B cell (primary cell): ENCODE measurements around the gene ZNF334. TPM values are rescaled to one million over a fixed set of nuclear protein-coding genes. Genes with fewer than 3 reads are reported as not detected.

Source experiments
- ATAC-seq: fragments of 200-7000 bp; cut with Tn5 transposase; one replicate; pipeline ENCODE4 v1.10.0; 2021; ENCODE audit warnings: low read depth, mild to moderate bottlenecking, moderate number of reproducible peaks, moderate library complexity
- CTCF ChIA-PET: fragments of 350-600 bp; sonication (Branson Sonifier 250); formaldehyde crosslinking; loops from one replicate; lab custom pipeline; 2021; ENCODE audit warnings: antibody characterized with exemption, inconsistent platforms; lab: Charles Lee
- POLR2A ChIA-PET: fragments of 350-600 bp; sonication (Branson Sonifier 250); formaldehyde crosslinking; loops from one replicate; lab custom pipeline; 2021; ENCODE audit warnings: antibody characterized with exemption; lab: Charles Lee
- DNase-seq: peaks from one replicate; pipeline ENCODE4 v3.0.0; 2013
- H2AFZ ChIP-seq: 2 replicates; pipeline ENCODE4 v1.6.1; 2012; ENCODE audit warnings: mild to moderate bottlenecking, low read depth, low read length; ENCODE audit not compliant: insufficient read depth, poor library complexity, severe bottlenecking
- H3K27ac ChIP-seq, 2 donors: 1 replicate in 1 of 2; 2 replicates in 1 of 2; pipeline ENCODE4 v1.5.1; 2012 to 2013; ENCODE audit warnings: low read length in 2 of 2, mild to moderate bottlenecking in 2 of 2, moderate library complexity in 1 of 2
- H3K27me3 ChIP-seq, 4 experiments: fragments of 200-600 bp in 1 of 4; sonication (generic) in 1 of 4; replicated peaks in 1 of 4; 1 replicate in 2 of 4; 2 replicates in 2 of 4; pipeline versions ENCODE4 v1.6.1 to v1.7.0; 2013 to 2016; ENCODE audit warnings: low read length in 3 of 4, mild to moderate bottlenecking in 2 of 4, mixed read lengths in 1 of 4, moderate library complexity in 1 of 4; ENCODE audit not compliant: insufficient read depth in 4 of 4, control insufficient read depth in 3 of 4; ENCODE audit errors: control extremely low read depth in 1 of 4
- H3K36me3 ChIP-seq, 2 experiments: replicated peaks in 1 of 2; 1 replicate in 1 of 2; 2 replicates in 1 of 2; pipeline versions ENCODE4 v1.6.1 to v1.7.1; 2013; ENCODE audit warnings: low read length in 1 of 2; ENCODE audit not compliant: insufficient read depth in 2 of 2, control insufficient read depth in 1 of 2; ENCODE audit errors: control extremely low read depth in 1 of 2, extremely low read depth in 1 of 2
- H3K4me1 ChIP-seq, 2 donors: fragments of 200-600 bp in 1 of 2; sonication (generic) in 1 of 2; 1 replicate in 1 of 2; 2 replicates in 1 of 2; pipeline versions ENCODE4 v1.5.1 to v1.6.1; 2013 to 2017; ENCODE audit warnings: low read length in 2 of 2; ENCODE audit not compliant: control insufficient read depth in 2 of 2, insufficient read depth in 2 of 2
- H3K4me2 ChIP-seq: replicated peaks from 2 replicates; pipeline ENCODE3; 2012; ENCODE audit warnings: mild to moderate bottlenecking, low read depth, low read length; ENCODE audit not compliant: poor library complexity, severe bottlenecking
- H3K4me3 ChIP-seq, 5 experiments: fragments of 200-600 bp in 1 of 5; sonication (generic) in 1 of 5; 1 replicate in 3 of 5; 2 replicates in 2 of 5; pipeline versions ENCODE4 v1.5.1 to v1.7.0; 2011 to 2016; ENCODE audit warnings: low read length in 4 of 5, mild to moderate bottlenecking in 4 of 5, low read depth in 2 of 5, control low read depth in 1 of 5, moderate library complexity in 1 of 5; ENCODE audit not compliant: insufficient read depth in 1 of 5; ENCODE audit errors: control extremely low read depth in 1 of 5, extremely low read depth in 1 of 5
- H3K79me2 ChIP-seq: fragments of 200-600 bp; sonication (generic); one replicate; pipeline ENCODE4 v1.6.0; 2016; ENCODE audit warnings: low read length; ENCODE audit not compliant: control insufficient read depth, insufficient read depth
- H3K9ac ChIP-seq: fragments of 200-600 bp; sonication (generic); 2 replicates; pipeline ENCODE4 v1.6.1; 2017; ENCODE audit warnings: mild to moderate bottlenecking, low read length, moderate library complexity
- H3K9me3 ChIP-seq, 3 donors: one replicate each; pipeline versions ENCODE4 v1.6.1 to v1.7.1; 2013; ENCODE audit warnings: low read length in 2 of 3; ENCODE audit not compliant: control insufficient read depth in 2 of 3, insufficient read depth in 1 of 3; ENCODE audit errors: control extremely low read depth in 1 of 3
- H4K20me1 ChIP-seq: 2 replicates; pipeline ENCODE4 v1.6.0; 2012; ENCODE audit warnings: mild to moderate bottlenecking, low read length; ENCODE audit not compliant: insufficient read depth, control insufficient read depth, poor library complexity, severe bottlenecking
- H3K27ac Mint-ChIP-seq: one replicate; pipeline ENCODE4 v1.8.0; 2021; ENCODE audit warnings: mixed read lengths
- H3K27me3 Mint-ChIP-seq: one replicate; pipeline ENCODE4 v1.8.0; 2021; ENCODE audit warnings: mixed read lengths
- H3K4me1 Mint-ChIP-seq: one replicate; pipeline ENCODE4 v1.8.0; 2021; ENCODE audit warnings: mixed read lengths
- H3K4me3 Mint-ChIP-seq: one replicate; pipeline ENCODE4 v1.8.0; 2021; ENCODE audit warnings: mixed read lengths
- H3K9me3 Mint-ChIP-seq: one replicate; pipeline ENCODE4 v1.8.0; 2022; ENCODE audit warnings: mixed read lengths; ENCODE audit not compliant: insufficient read depth
- CTCF ChIP-seq: fragments of 200-600 bp; IDR thresholded peaks from one replicate; pipeline ENCODE4 v1.8.0; 2022; ENCODE audit warnings: antibody characterized with exemption, mild to moderate bottlenecking
- EZH2 ChIP-seq: IDR thresholded peaks from 2 replicates; pipeline ENCODE4 v1.6.1; 2012; ENCODE audit warnings: borderline replicate concordance, low read depth, mild to moderate bottlenecking, moderate library complexity, low read length; ENCODE audit not compliant: insufficient read depth, poor library complexity, severe bottlenecking
- WGBS: methylation state at CpG from one replicate; pipeline ENCODE4 v1.1.5; 2013; ENCODE audit warnings: missing lambda C conversion rate; ENCODE audit not compliant: insufficient coverage; 5-methylcytosine and 5-hydroxymethylcytosine counted together
- intact Hi-C: fragments of 100-400 bp; cut with micrococcal nuclease; formaldehyde crosslinking; loops from one replicate; pipeline ENCODE4 v1.10.0; 2022
- polyA plus RNA-seq: library from polyadenylated mRNA; depleted of rRNA; stranded (reverse); fragments of >200 nt; gene quantifications from 2 replicates; pipeline ENCODE4 v1.2.3, GENCODE V29; 2012
- total RNA-seq, 2 donors: library from RNA; stranded (reverse); fragments of 120-200 nt in 1 of 2; gene quantifications; 1 replicate in 1 of 2; 2 replicates in 1 of 2; pipeline versions ENCODE4 v1.2.3 to v1.2.4, GENCODE V29; 2013 to 2022

The ZNF334 gene
- total and polyA plus RNA-seq, 2 donors (not counting 1 experiment from before 2014, with no cell fraction given): 0.22 to 0.30 TPM

- Mint-ChIP-seq H3K27me3 (peaks cover 19% of the 10 kb centered on the region), H3K4me3 (no peak overlapping the region), H3K4me1 (no peaks in the 10 kb centered on the region), H3K9me3 (no peaks in the 10 kb centered on the region), H3K27ac (no peak overlapping the region)
- ATAC-seq (no peak), DNase-seq (no peak)
- H3K4me2 ChIP-seq: no peak overlapping the region
- H3K79me2 ChIP-seq: no peaks in the 10 kb centered on the region
- no peak overlapping the region for H3K27ac ChIP-seq
- WGBS: 80% methylated on average over 3 of the region's 5 CpGs
- TF ChIP-seq CTCF (no peak), EZH2 (no peak)
- intact Hi-C loops: no loop called here
- H3K36me3 ChIP-seq: no peaks in the 10 kb centered on the region
- POLR2A ChIA-PET: no interaction called here
- CTCF ChIA-PET: interaction anchor here (1.0 to 7.3 kb wide), 2 partner anchors 20 to 158 kb away, joined by 4 to 49 read pairs; no protein-coding TSS in a partner anchor
- H3K27me3 ChIP-seq: peaks cover 0 to 12% (median 0%) of the 10 kb centered on the region in 4 experiments
- H2AFZ ChIP-seq: no peak overlapping the region
- H4K20me1 ChIP-seq: no peaks in the 10 kb centered on the region
- no peak overlapping the region for H3K4me3 ChIP-seq
- H3K9me3 ChIP-seq: peaks cover 0 to 3% (median 0%) of the 10 kb centered on the region in 3 donors
- no peaks in the 10 kb centered on the region for H3K4me1 ChIP-seq
- no peak overlapping the region for H3K9ac ChIP-seq
Observed at GRCh38 chr20:46523108-46523507, 9.7 kb upstream of the ZNF334 start.

- TF ChIP-seq EZH2 (no peak), CTCF (peak; percentile 70)
- ChIA-PET CTCF (interaction anchor here (1.5 to 7.3 kb wide), 2 partner anchors 13 to 160 kb away, joined by 3 to 49 read pairs; no protein-coding TSS in a partner anchor), POLR2A (interaction anchor here (0.8 kb wide), 1 partner anchor 160 kb away, joined by 5 read pairs; no protein-coding TSS in a partner anchor)
- Mint-ChIP-seq H3K4me1 (no peaks in the 10 kb centered on the region), H3K27ac (no peak overlapping the region), H3K4me3 (no peak overlapping the region), H3K27me3 (peaks cover 14% of the 10 kb centered on the region), H3K9me3 (no peaks in the 10 kb centered on the region)
- Histone ChIP-seq H3K9ac (no peak overlapping the region), H3K4me1 (no peaks in the 10 kb centered on the region), H3K4me3 (no peak overlapping the region), H3K79me2 (no peaks in the 10 kb centered on the region), H3K27ac (no peak overlapping the region), H3K9me3 (peaks cover 0 to 3% (median 0%) of the 10 kb centered on the region in 3 donors), H2AFZ (no peak overlapping the region), H3K27me3 (peaks cover 0 to 12% (median 2%) of the 10 kb centered on the region in 4 experiments), H4K20me1 (no peaks in the 10 kb centered on the region), H3K36me3 (no peaks in the 10 kb centered on the region), H3K4me2 (no peak overlapping the region)
- ATAC-seq (peak; percentile 58), DNase-seq (peak; percentile 62)
- 46% methylated on average over 4 of the region's 4 CpGs for WGBS
- intact Hi-C loops: no loop called here
Observed at GRCh38 chr20:46520976-46521579, 7.7 kb upstream of the ZNF334 start.
